GM23338 (cell line): Measurements from ENCODE around the gene ASGR2. TPM values are rescaled to one million over a fixed set of nuclear protein-coding genes. Genes with fewer than 3 reads are reported as not detected.

Experiments used
- ATAC-seq: fragments of 200-7000 bp; cut with Tn5 transposase; 3 replicates; pipeline ENCODE4 v1.9.1; 2020
- DNase-seq: peaks from one replicate; pipeline ENCODE4 v3.0.0-alpha.2; 2015; ENCODE audit warnings: low spot score
- H2AFZ ChIP-seq: fragments of 200-600 bp; sonication (generic); 2 replicates; pipeline ENCODE4 v1.8.0; 2016; ENCODE audit warnings: antibody characterized with exemption, mild to moderate bottlenecking, moderate library complexity
- H3F3A ChIP-seq: fragments of 200-600 bp; sonication (generic); replicated peaks from 2 replicates; pipeline ENCODE4 v1.8.0; 2017; ENCODE audit warnings: antibody characterized with exemption, mixed run types, low read depth
- H3K27ac ChIP-seq: fragments of 200-600 bp; sonication (generic); 2 replicates; pipeline ENCODE4 v1.6.1; 2016; ENCODE audit warnings: low read depth
- H3K27me3 ChIP-seq: fragments of 200-600 bp; sonication (generic); 2 replicates; pipeline ENCODE4 v1.8.0; 2016; ENCODE audit warnings: mild to moderate bottlenecking, mixed run types, moderate library complexity; ENCODE audit not compliant: insufficient read depth
- H3K36me3 ChIP-seq: fragments of 200-600 bp; sonication (generic); 2 replicates; pipeline ENCODE4 v1.8.0; 2016; ENCODE audit warnings: mild to moderate bottlenecking; ENCODE audit not compliant: insufficient read depth
- H3K4me1 ChIP-seq: fragments of 200-600 bp; sonication (generic); 2 replicates; pipeline ENCODE4 v1.8.0; 2016; ENCODE audit warnings: mild to moderate bottlenecking, moderate library complexity; ENCODE audit not compliant: insufficient read depth
- H3K4me2 ChIP-seq: fragments of 200-600 bp; sonication (generic); 2 replicates; pipeline ENCODE4 v1.7.1; 2017; ENCODE audit warnings: mixed run types
- H3K4me3 ChIP-seq: fragments of 200-600 bp; sonication (generic); 2 replicates; pipeline ENCODE4 v1.6.1; 2016; ENCODE audit warnings: mixed run types
- H3K79me2 ChIP-seq: fragments of 200-600 bp; sonication (generic); replicated peaks from 2 replicates; pipeline ENCODE4 v1.8.0; 2017; ENCODE audit warnings: mild to moderate bottlenecking; ENCODE audit not compliant: insufficient read depth
- H3K9me2 ChIP-seq: fragments of 200-600 bp; sonication (generic); 2 replicates; pipeline ENCODE4 v1.8.0; 2017; ENCODE audit not compliant: insufficient read depth
- H4K20me1 ChIP-seq: fragments of 200-600 bp; sonication (generic); replicated peaks from 2 replicates; pipeline ENCODE4 v1.8.0; 2017; ENCODE audit warnings: mild to moderate bottlenecking; ENCODE audit not compliant: insufficient read depth
- H3K27ac Mint-ChIP-seq: 2 replicates; pipeline ENCODE4 v1.8.0; 2020; ENCODE audit warnings: inconsistent platforms, mild to moderate bottlenecking, moderate library complexity, mixed read lengths
- H3K27me3 Mint-ChIP-seq: 3 replicates; pipeline ENCODE4 v1.8.0; 2022; ENCODE audit warnings: low read depth, mild to moderate bottlenecking, moderate library complexity, mixed read lengths, inconsistent platforms; ENCODE audit not compliant: insufficient read depth, poor library complexity
- H3K36me3 Mint-ChIP-seq: 3 replicates; pipeline ENCODE4 v1.8.0; 2021; ENCODE audit warnings: low read depth, mild to moderate bottlenecking, inconsistent platforms, moderate library complexity, mixed read lengths
- H3K4me1 Mint-ChIP-seq: 3 replicates; pipeline ENCODE4 v1.8.0; 2020; ENCODE audit warnings: mild to moderate bottlenecking, inconsistent platforms, mixed read lengths
- H3K4me3 Mint-ChIP-seq: 3 replicates; pipeline ENCODE4 v1.8.0; 2021; ENCODE audit warnings: moderate library complexity, mild to moderate bottlenecking, inconsistent platforms, mixed read lengths
- H3K9me3 Mint-ChIP-seq: 3 replicates; pipeline ENCODE4 v1.8.0; 2020; ENCODE audit warnings: moderate library complexity, mild to moderate bottlenecking, inconsistent platforms, mixed read lengths
- CREB1 ChIP-seq: fragments of 250-450 bp; sonication (Bioruptor Pico); IDR thresholded peaks from 2 replicates; pipeline ENCODE4 v1.5.0; 2020; ENCODE audit warnings: low read depth, mild to moderate bottlenecking, moderate library complexity
- CTCF ChIP-seq, 2 experiments: fragments of 200-600 bp in 1 of 2; sonication (generic) in 1 of 2; conservative IDR thresholded peaks; 2 replicates each; pipeline versions ENCODE4 v1.5.1 to v1.6.1; 2016 to 2017; ENCODE audit warnings: antibody characterized with exemption in 2 of 2, low read depth in 2 of 2, mild to moderate bottlenecking in 2 of 2, moderate library complexity in 1 of 2
- EZH2 ChIP-seq: fragments of 200-600 bp; sonication (generic); IDR thresholded peaks from one replicate; pipeline ENCODE4 v1.8.0; 2017; ENCODE audit warnings: antibody characterized with exemption, mild to moderate bottlenecking, low read depth; ENCODE audit not compliant: unreplicated experiment
- NANOG ChIP-seq: IDR thresholded peaks from 2 replicates; pipeline ENCODE4 v1.6.1; 2016; ENCODE audit warnings: antibody characterized with exemption, borderline replicate concordance
- POLR2AphosphoS5 ChIP-seq: IDR thresholded peaks from 2 replicates; pipeline ENCODE4 v1.6.1; 2016; ENCODE audit warnings: antibody characterized with exemption, low read depth
- REST ChIP-seq: IDR thresholded peaks from one replicate; pipeline ENCODE4 v1.6.1; 2018; ENCODE audit warnings: antibody characterized with exemption; ENCODE audit not compliant: unreplicated experiment
- STAT1 ChIP-seq: IDR thresholded peaks from one replicate; pipeline ENCODE4 v1.6.1; 2016; ENCODE audit warnings: antibody characterized with exemption; ENCODE audit not compliant: unreplicated experiment
- ZNF114 ChIP-seq: fragments of 250-450 bp; sonication (Bioruptor Pico); IDR thresholded peaks from 2 replicates; pipeline ENCODE4 v1.5.0; 2020; ENCODE audit warnings: mild to moderate bottlenecking, moderate library complexity
- ZNF331 ChIP-seq: fragments of 250-450 bp; sonication (Bioruptor Pico); IDR thresholded peaks from 2 replicates; pipeline ENCODE4 v1.5.0; 2020; ENCODE audit warnings: low read depth, mild to moderate bottlenecking, moderate library complexity
- ZNF462 ChIP-seq: fragments of 250-450 bp; sonication (Bioruptor Pico); IDR thresholded peaks from 2 replicates; pipeline ENCODE4 v1.5.0; 2020; ENCODE audit warnings: mild to moderate bottlenecking, moderate library complexity
- polyA plus RNA-seq: library from polyadenylated mRNA; unstranded; fragments of >200 nt; fragmentation: Nextera tagmentation; extraction: Ambion mirVana; gene quantifications from 2 replicates; pipeline ENCODE4 v1.2.1, GENCODE V29; 2016
- total RNA-seq: library from RNA; depleted of rRNA; stranded (reverse); fragments of >200 nt; shearing (Covaris generic); gene quantifications from 2 replicates; pipeline ENCODE4 v1.2.3, GENCODE V29; 2014
- TF ChIP-seq, protein P1 (sequence below): IDR thresholded peaks from 2 replicates; pipeline ENCODE4 v1.6.1; 2016; ENCODE audit warnings: antibody characterized with exemption

Gene ASGR2
- total and polyA plus RNA-seq, 2 experiments from 2014 or later = 0.97 TPM; not detected in 1

- TF ChIP-seq ZNF114 (CRISPR knock-in tag) (no peak), NANOG (no peak), CREB1 (CRISPR knock-in tag) (no peak), CTCF (conservative IDR thresholded peaks at IDR 0.05; ENCODE audit: low read depth in 2 of 2) (no peak)
These were observed 55.7 kb downstream of the ASGR2 start (continued) for GRCh38 chr17:7058831-7059447.

DNA sequence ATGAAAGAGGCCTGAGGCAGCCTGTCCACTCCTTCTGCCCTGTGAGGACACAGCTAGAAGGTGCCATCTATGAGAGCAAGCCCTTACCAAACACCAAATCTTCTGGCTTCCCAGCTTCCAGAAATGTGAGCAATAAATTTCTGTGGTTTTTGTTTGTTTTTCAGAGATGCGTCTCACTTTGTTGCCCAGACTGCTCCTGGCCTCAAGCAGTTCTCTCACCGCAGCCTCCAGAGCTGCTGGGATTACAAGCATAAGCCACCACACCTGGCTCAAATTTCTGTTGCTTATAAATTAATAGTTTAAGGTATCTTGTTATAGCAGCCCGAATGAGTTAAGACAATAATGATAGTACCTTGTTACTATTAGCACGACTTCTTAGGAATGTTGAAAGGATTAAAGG lies 58.2 kb downstream of the ASGR2 start:
- H3K27ac ChIP-seq = no peak overlapping the region
- H3K79me2 ChIP-seq = no peaks in the 10 kb centered on the region
- H4K20me1 ChIP-seq = no peaks in the 10 kb centered on the region
- DNase-seq = no peak
- H2AFZ ChIP-seq = 0 out of 2 replicates have a peak overlapping the region, but pooled peaks have one; percentile 52
- Mint-ChIP-seq H3K36me3 (no peaks in the 10 kb centered on the region), H3K9me3 (no peaks in the 10 kb centered on the region), H3K4me1 (peaks cover 6% of the 10 kb centered on the region; the same call in 2 of the 3 replicates), H3K4me3 (no peak overlapping the region), H3K27ac (no peak overlapping the region), H3K27me3 (peaks cover 1% of the 10 kb centered on the region)
- H3K4me2 ChIP-seq = no peak overlapping the region
- H3K36me3 ChIP-seq = no peaks in the 10 kb centered on the region
- H3K4me1 ChIP-seq = no peaks in the 10 kb centered on the region
- ATAC-seq = no peak
- no peaks in the 10 kb centered on the region for H3F3A ChIP-seq
- H3K9me2 ChIP-seq = no peaks in the 10 kb centered on the region
- H3K4me3 ChIP-seq = no peak overlapping the region
- no peaks in the 10 kb centered on the region for H3K27me3 ChIP-seq
- TF ChIP-seq STAT1 = no peak
- TF ChIP-seq, protein P1, sequence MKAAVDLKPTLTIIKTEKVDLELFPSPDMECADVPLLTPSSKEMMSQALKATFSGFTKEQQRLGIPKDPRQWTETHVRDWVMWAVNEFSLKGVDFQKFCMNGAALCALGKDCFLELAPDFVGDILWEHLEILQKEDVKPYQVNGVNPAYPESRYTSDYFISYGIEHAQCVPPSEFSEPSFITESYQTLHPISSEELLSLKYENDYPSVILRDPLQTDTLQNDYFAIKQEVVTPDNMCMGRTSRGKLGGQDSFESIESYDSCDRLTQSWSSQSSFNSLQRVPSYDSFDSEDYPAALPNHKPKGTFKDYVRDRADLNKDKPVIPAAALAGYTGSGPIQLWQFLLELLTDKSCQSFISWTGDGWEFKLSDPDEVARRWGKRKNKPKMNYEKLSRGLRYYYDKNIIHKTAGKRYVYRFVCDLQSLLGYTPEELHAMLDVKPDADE = no peak
- no peak for TF ChIP-seq POLR2AphosphoS5
- TF ChIP-seq ZNF462 (CRISPR knock-in tag) = no peak
- TF ChIP-seq EZH2 = no peak
- no peak for TF ChIP-seq CREB1 (CRISPR knock-in tag)
- TF ChIP-seq REST = no peak
- TF ChIP-seq NANOG = no peak
- no peak for TF ChIP-seq ZNF114 (CRISPR knock-in tag)
- TF ChIP-seq ZNF331 = no peak
